Measurements from ENCODE around the gene MYRIP. TPM values are rescaled to one million over a fixed set of nuclear protein-coding genes. Genes with fewer than 3 reads are reported as not detected.
A peak's percentile ranks its signal among the peaks of the same experiment; 100 is the strongest.

Gene MYRIP
- total and polyA plus RNA-seq, 2 experiments from 2014 or later, result 1.5 to 1.8 TPM

GRCh38 chr3:40035177-40035576, 225.8 kb downstream of the MYRIP start (continued):
- TF ChIP-seq, protein P1, sequence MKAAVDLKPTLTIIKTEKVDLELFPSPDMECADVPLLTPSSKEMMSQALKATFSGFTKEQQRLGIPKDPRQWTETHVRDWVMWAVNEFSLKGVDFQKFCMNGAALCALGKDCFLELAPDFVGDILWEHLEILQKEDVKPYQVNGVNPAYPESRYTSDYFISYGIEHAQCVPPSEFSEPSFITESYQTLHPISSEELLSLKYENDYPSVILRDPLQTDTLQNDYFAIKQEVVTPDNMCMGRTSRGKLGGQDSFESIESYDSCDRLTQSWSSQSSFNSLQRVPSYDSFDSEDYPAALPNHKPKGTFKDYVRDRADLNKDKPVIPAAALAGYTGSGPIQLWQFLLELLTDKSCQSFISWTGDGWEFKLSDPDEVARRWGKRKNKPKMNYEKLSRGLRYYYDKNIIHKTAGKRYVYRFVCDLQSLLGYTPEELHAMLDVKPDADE (IDR thresholded peaks at IDR 0.05), result no peak
- TF ChIP-seq EZH2phosphoT487 (IDR thresholded peaks at IDR 0.05; ENCODE audit: unreplicated experiment) (no peak), ZNF331 (CRISPR knock-in tag; IDR thresholded peaks at IDR 0.05; ENCODE audit: low read depth) (no peak), JUNB (IDR thresholded peaks at IDR 0.05; ENCODE audit: unreplicated experiment) (no peak), POLR2AphosphoS5 (IDR thresholded peaks at IDR 0.05; ENCODE audit: low read depth) (no peak), CREB1 (CRISPR knock-in tag; IDR thresholded peaks at IDR 0.05; ENCODE audit: low read depth) (no peak), NANOG (IDR thresholded peaks at IDR 0.05; ENCODE audit: borderline replicate concordance) (no peak), STAT1 (IDR thresholded peaks at IDR 0.05; ENCODE audit: unreplicated experiment) (no peak)
- TF ChIP-seq, protein P2, sequence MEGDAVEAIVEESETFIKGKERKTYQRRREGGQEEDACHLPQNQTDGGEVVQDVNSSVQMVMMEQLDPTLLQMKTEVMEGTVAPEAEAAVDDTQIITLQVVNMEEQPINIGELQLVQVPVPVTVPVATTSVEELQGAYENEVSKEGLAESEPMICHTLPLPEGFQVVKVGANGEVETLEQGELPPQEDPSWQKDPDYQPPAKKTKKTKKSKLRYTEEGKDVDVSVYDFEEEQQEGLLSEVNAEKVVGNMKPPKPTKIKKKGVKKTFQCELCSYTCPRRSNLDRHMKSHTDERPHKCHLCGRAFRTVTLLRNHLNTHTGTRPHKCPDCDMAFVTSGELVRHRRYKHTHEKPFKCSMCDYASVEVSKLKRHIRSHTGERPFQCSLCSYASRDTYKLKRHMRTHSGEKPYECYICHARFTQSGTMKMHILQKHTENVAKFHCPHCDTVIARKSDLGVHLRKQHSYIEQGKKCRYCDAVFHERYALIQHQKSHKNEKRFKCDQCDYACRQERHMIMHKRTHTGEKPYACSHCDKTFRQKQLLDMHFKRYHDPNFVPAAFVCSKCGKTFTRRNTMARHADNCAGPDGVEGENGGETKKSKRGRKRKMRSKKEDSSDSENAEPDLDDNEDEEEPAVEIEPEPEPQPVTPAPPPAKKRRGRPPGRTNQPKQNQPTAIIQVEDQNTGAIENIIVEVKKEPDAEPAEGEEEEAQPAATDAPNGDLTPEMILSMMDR (conservative IDR thresholded peaks at IDR 0.05; ENCODE audit: low read depth in 2 of 2), result no peak

GRCh38 chr3:40037582-40037981, 228.2 kb downstream of the MYRIP start:
- TF ChIP-seq, protein P3, sequence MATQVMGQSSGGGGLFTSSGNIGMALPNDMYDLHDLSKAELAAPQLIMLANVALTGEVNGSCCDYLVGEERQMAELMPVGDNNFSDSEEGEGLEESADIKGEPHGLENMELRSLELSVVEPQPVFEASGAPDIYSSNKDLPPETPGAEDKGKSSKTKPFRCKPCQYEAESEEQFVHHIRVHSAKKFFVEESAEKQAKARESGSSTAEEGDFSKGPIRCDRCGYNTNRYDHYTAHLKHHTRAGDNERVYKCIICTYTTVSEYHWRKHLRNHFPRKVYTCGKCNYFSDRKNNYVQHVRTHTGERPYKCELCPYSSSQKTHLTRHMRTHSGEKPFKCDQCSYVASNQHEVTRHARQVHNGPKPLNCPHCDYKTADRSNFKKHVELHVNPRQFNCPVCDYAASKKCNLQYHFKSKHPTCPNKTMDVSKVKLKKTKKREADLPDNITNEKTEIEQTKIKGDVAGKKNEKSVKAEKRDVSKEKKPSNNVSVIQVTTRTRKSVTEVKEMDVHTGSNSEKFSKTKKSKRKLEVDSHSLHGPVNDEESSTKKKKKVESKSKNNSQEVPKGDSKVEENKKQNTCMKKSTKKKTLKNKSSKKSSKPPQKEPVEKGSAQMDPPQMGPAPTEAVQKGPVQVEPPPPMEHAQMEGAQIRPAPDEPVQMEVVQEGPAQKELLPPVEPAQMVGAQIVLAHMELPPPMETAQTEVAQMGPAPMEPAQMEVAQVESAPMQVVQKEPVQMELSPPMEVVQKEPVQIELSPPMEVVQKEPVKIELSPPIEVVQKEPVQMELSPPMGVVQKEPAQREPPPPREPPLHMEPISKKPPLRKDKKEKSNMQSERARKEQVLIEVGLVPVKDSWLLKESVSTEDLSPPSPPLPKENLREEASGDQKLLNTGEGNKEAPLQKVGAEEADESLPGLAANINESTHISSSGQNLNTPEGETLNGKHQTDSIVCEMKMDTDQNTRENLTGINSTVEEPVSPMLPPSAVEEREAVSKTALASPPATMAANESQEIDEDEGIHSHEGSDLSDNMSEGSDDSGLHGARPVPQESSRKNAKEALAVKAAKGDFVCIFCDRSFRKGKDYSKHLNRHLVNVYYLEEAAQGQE (IDR thresholded peaks at IDR 0.05; ENCODE audit: unreplicated experiment), result no peak
- TF ChIP-seq STAT1 (IDR thresholded peaks at IDR 0.05; ENCODE audit: unreplicated experiment) (no peak), EZH2phosphoT487 (IDR thresholded peaks at IDR 0.05; ENCODE audit: unreplicated experiment) (no peak), NANOG (IDR thresholded peaks at IDR 0.05; ENCODE audit: borderline replicate concordance) (no peak), CREB1 (CRISPR knock-in tag; IDR thresholded peaks at IDR 0.05; ENCODE audit: low read depth) (0 out of 2 replicates have a peak, but pooled peaks have one; percentile 9)
- TF ChIP-seq, protein P1 (IDR thresholded peaks at IDR 0.05), result no peak
- H3K9me3 Mint-ChIP-seq, result peaks cover 10% of the 10 kb centered on the region; the same call in 2 of the 3 replicates
- H4K20me1 ChIP-seq (replicated peaks; ENCODE audit: insufficient read depth), result no peaks in the 10 kb centered on the region
- no peaks in the 10 kb centered on the region for H3K27me3 ChIP-seq (ENCODE audit: insufficient read depth)
- no peaks in the 10 kb centered on the region for H3K36me3 ChIP-seq (ENCODE audit: insufficient read depth)
- H3K36me3 Mint-ChIP-seq (ENCODE audit: low read depth), result peaks cover 4% of the 10 kb centered on the region; the same call in 2 of the 3 replicates
- H2AFZ ChIP-seq, result no peak overlapping the region
- H3K9me2 ChIP-seq (ENCODE audit: insufficient read depth), result 0 out of 2 replicates have a peak, but pooled peaks cover 6% of the 10 kb centered on the region
- DNase-seq (ENCODE audit: low spot score) (peak; percentile 62), ATAC-seq (peak; percentile 84)
- H3K27ac ChIP-seq (ENCODE audit: low read depth), result peak overlapping the region; percentile 68
- peaks cover 41% of the 10 kb centered on the region for H3K4me1 Mint-ChIP-seq
- no peaks in the 10 kb centered on the region for H3K79me2 ChIP-seq (replicated peaks; ENCODE audit: insufficient read depth)
- H3K4me3 Mint-ChIP-seq, result peak overlapping the region; percentile 20; the same call in 2 of the 3 replicates
- H3K4me1 ChIP-seq (ENCODE audit: insufficient read depth), result peaks cover 14% of the 10 kb centered on the region; the same call in 1 of the 2 replicates
- peaks cover 2% of the 10 kb centered on the region for H3K27me3 Mint-ChIP-seq (ENCODE audit: insufficient read depth, low read depth, poor library complexity)
- no peaks in the 10 kb centered on the region for H3F3A ChIP-seq (replicated peaks; ENCODE audit: low read depth)
- no peak overlapping the region for H3K4me3 ChIP-seq
- H3K27ac Mint-ChIP-seq, result peak overlapping the region; percentile 96
- 0 out of 2 replicates have a peak overlapping the region, but pooled peaks have one; percentile 22 for H3K4me2 ChIP-seq
